ENCODE measurements around the gene CES4A. TPM values are rescaled to one million over a fixed set of nuclear protein-coding genes. Genes with fewer than 3 reads are reported as not detected.

Gene CES4A
- total RNA-seq, 1 experiment from 2014 or later = 0.34 TPM

- DNase-seq (ENCODE audit: low spot score) = no peak
- in situ Hi-C loops (cut with HindIII; ENCODE audit: low sequenced_read_pairs) = no loop called here
Observed at GRCh38 chr16:67015313-67015731, 26.9 kb downstream of the CES4A start.

GRCh38 chr16:67016143-67016542, 27.8 kb downstream of the CES4A start:
- no peak for DNase-seq (ENCODE audit: low spot score)
- in situ Hi-C loops (cut with HindIII; ENCODE audit: low sequenced_read_pairs) = no loop called here

GRCh38 chr16:67016681-67017420, 28.5 kb downstream of the CES4A start:
- in situ Hi-C loops (cut with HindIII; ENCODE audit: low sequenced_read_pairs) = no loop called here
- DNase-seq (ENCODE audit: low spot score) = no peak

- in situ Hi-C loops (cut with HindIII; ENCODE audit: low sequenced_read_pairs) = no loop called here
- no peak for DNase-seq (ENCODE audit: low spot score)
Observed at GRCh38 chr16:67017421-67017750, 29.0 kb downstream of the CES4A start.

- peak; percentile 71 for DNase-seq (ENCODE audit: low spot score)
- in situ Hi-C loops (cut with HindIII; ENCODE audit: low sequenced_read_pairs) = no loop called here
Observed at GRCh38 chr16:67017810-67018488, 29.6 kb downstream of the CES4A start.

GRCh38 chr16:67019171-67019570, 30.8 kb downstream of the CES4A start:
- DNase-seq (ENCODE audit: low spot score) = no peak
- in situ Hi-C loops (cut with HindIII; ENCODE audit: low sequenced_read_pairs) = no loop called here

GRCh38 chr16:67021321-67021720, 32.9 kb downstream of the CES4A start:
- in situ Hi-C loops (cut with HindIII; ENCODE audit: low sequenced_read_pairs) = no loop called here
- DNase-seq (ENCODE audit: low spot score) = no peak

GRCh38 chr16:67022531-67023214, 34.3 kb downstream of the CES4A start:
- DNase-seq (ENCODE audit: low spot score) = no peak
- in situ Hi-C loops (cut with HindIII; ENCODE audit: low sequenced_read_pairs) = no loop called here

- DNase-seq (ENCODE audit: low spot score) = no peak
- in situ Hi-C loops (cut with HindIII; ENCODE audit: low sequenced_read_pairs) = no loop called here
Observed at GRCh38 chr16:67023689-67024088, 35.3 kb downstream of the CES4A start.

- DNase-seq (ENCODE audit: low spot score) = no peak
- in situ Hi-C loops (cut with HindIII; ENCODE audit: low sequenced_read_pairs) = no loop called here
Observed at GRCh38 chr16:67024384-67025209, 36.2 kb downstream of the CES4A start.

- in situ Hi-C loops (cut with HindIII; ENCODE audit: low sequenced_read_pairs) = no loop called here
- DNase-seq (ENCODE audit: low spot score) = no peak
Observed at GRCh38 chr16:67025210-67025550, 36.8 kb downstream of the CES4A start.

- in situ Hi-C loops (cut with HindIII; ENCODE audit: low sequenced_read_pairs) = no loop called here
- no peak for DNase-seq (ENCODE audit: low spot score)
Observed at GRCh38 chr16:67026570-67026969, 38.2 kb downstream of the CES4A start.

GRCh38 chr16:67027046-67027445, 38.7 kb downstream of the CES4A start:
- in situ Hi-C loops (cut with HindIII; ENCODE audit: low sequenced_read_pairs) = no loop called here

GRCh38 chr16:67028167-67028695, 39.8 kb downstream of the CES4A start:
- DNase-seq (ENCODE audit: low spot score) = no peak
- in situ Hi-C loops (cut with HindIII; ENCODE audit: low sequenced_read_pairs) = no loop called here

More at GRCh38 chr16:67027046-67027445, 38.7 kb downstream of the CES4A start:
- no peak for DNase-seq (ENCODE audit: low spot score)

- peak; percentile 84 for DNase-seq (ENCODE audit: low spot score)
- in situ Hi-C loops (cut with HindIII; ENCODE audit: low sequenced_read_pairs) = no loop called here
Observed at GRCh38 chr16:67028696-67029253, 40.4 kb downstream of the CES4A start, which contains the start of gene CBFB. Gene CBFB (plus strand): TSS chr16:67029149. CDS start chr16:67029408, 259 bp downstream.

- in situ Hi-C loops (cut with HindIII; ENCODE audit: low sequenced_read_pairs) = no loop called here
- DNase-seq (ENCODE audit: low spot score) = peak; percentile 68
Observed at GRCh38 chr16:67029254-67030096, 41.1 kb downstream of the CES4A start.

GRCh38 chr16:67030221-67030962, 42.0 kb downstream of the CES4A start:
- DNase-seq (ENCODE audit: low spot score) = peak; percentile 34
- in situ Hi-C loops (cut with HindIII; ENCODE audit: low sequenced_read_pairs) = no loop called here

Measured in G401 (cell line).